Cerebellar nuclear complex (tissue), 1 donor: ENCODE data around the gene CHMP3.
"Not testable (repeated sequence)": the region's sequence is repeated elsewhere in the genome, so short reads cannot be mapped to it uniquely, and the experiment has no call there.

ENCODE experiments used
- DNase-seq, 2 experiments: peaks; one replicate each; lab custom pipeline; 2025; lab: John Stamatoyannopoulos, UW

The CHMP3 gene

GRCh38 chr2:86507600-86507999, 55.6 kb downstream of the CHMP3 start:
- no peak for DNase-seq

GRCh38 chr2:86500325-86501083, 62.7 kb downstream of the CHMP3 start:
- no peak for DNase-seq

GRCh38 chr2:86499326-86499725, 63.9 kb downstream of the CHMP3 start:
- no peak for DNase-seq

- DNase-seq: no peak
Measured at GRCh38 chr2:86498468-86499260, 64.6 kb downstream of the CHMP3 start.

- DNase-seq: not testable (repeated sequence)
Measured at GRCh38 chr2:86496391-86496790, 66.9 kb downstream of the CHMP3 start.

- DNase-seq: no peak
Measured at GRCh38 chr2:86492048-86492453, 71.2 kb downstream of the CHMP3 start.

- DNase-seq: no peak
Measured at GRCh38 chr2:86491088-86491487, 72.2 kb downstream of the CHMP3 start.

GRCh38 chr2:86490245-86490644, 73.0 kb downstream of the CHMP3 start:
- no peak for DNase-seq

GRCh38 chr2:86489542-86489941, 73.7 kb downstream of the CHMP3 start:
- no peak for DNase-seq

- DNase-seq: no peak
Measured at GRCh38 chr2:86488561-86489250, 74.5 kb downstream of the CHMP3 start.

- no peak for DNase-seq
Measured at GRCh38 chr2:86487062-86487461, 76.2 kb downstream of the CHMP3 start.

GRCh38 chr2:86485802-86486201, 77.4 kb downstream of the CHMP3 start:
- no peak for DNase-seq

- DNase-seq: no peak
Measured at GRCh38 chr2:86485103-86485502, 78.1 kb downstream of the CHMP3 start.

GRCh38 chr2:86484385-86484784, 78.9 kb downstream of the CHMP3 start:
- no peak for DNase-seq

GRCh38 chr2:86482034-86482433, 81.2 kb downstream of the CHMP3 start:
- no peak for DNase-seq

GRCh38 chr2:86480105-86480504, 83.1 kb downstream of the CHMP3 start:
- DNase-seq: no peak

GRCh38 chr2:86477349-86477748, 85.9 kb downstream of the CHMP3 start:
- DNase-seq: no peak

- no peak for DNase-seq
Measured at GRCh38 chr2:86476918-86477317, 86.3 kb downstream of the CHMP3 start.

- no peak for DNase-seq
Measured at GRCh38 chr2:86476092-86476491, 87.2 kb downstream of the CHMP3 start.

GRCh38 chr2:86471637-86472036, 91.6 kb downstream of the CHMP3 start:
- DNase-seq: no peak

- DNase-seq: no peak
Measured at GRCh38 chr2:86470890-86471289, 92.4 kb downstream of the CHMP3 start.

- no peak for DNase-seq
Measured at GRCh38 chr2:86468162-86469033, 94.8 kb downstream of the CHMP3 start.
